H54 (cell line): ENCODE measurements around the gene NPPC.

ENCODE experiments used
- DNase-seq: peaks from one replicate; pipeline ENCODE4 v3.0.0; 2011; ENCODE audit warnings: low spot score, mixed read lengths; ENCODE audit not compliant: insufficient read length
- FAIRE-seq: peaks from 3 replicates; lab custom pipeline; 2011; peaks lifted over from hg19 to GRCh38; lab: Jason Lieb, UNC
- POLR2A ChIP-seq: IDR thresholded peaks from 2 replicates; pipeline ENCODE4 v1.6.1; 2011; ENCODE audit warnings: low read depth, mild to moderate bottlenecking, low read length

NPPC gene

GRCh38 chr2:231946241-231946814 is 20.1 kb upstream of the NPPC start:
- no peak for TF ChIP-seq POLR2A
- FAIRE-seq (no peak), DNase-seq (no peak)

GRCh38 chr2:231942180-231942579 is 16.0 kb upstream of the NPPC start:
- FAIRE-seq (no peak), DNase-seq (no peak)
- no peak for TF ChIP-seq POLR2A

GRCh38 chr2:231941673-231942072 is 15.5 kb upstream of the NPPC start:
- FAIRE-seq: no peak
- TF ChIP-seq POLR2A: no peak

GRCh38 chr2:231940795-231941194 is 14.6 kb upstream of the NPPC start:
- no peak for DNase-seq
- FAIRE-seq: no peak
- no peak for TF ChIP-seq POLR2A

More at GRCh38 chr2:231941673-231942072, 15.5 kb upstream of the NPPC start:
- DNase-seq: no peak

- DNase-seq: no peak
- no peak for TF ChIP-seq POLR2A
- FAIRE-seq: no peak
Measured at GRCh38 chr2:231939022-231939421, 12.8 kb upstream of the NPPC start.

GRCh38 chr2:231937057-231937456 is 10.9 kb upstream of the NPPC start:
- DNase-seq (no peak), FAIRE-seq (no peak)
- TF ChIP-seq POLR2A: no peak

- DNase-seq (no peak), FAIRE-seq (no peak)
- TF ChIP-seq POLR2A: no peak
Measured at GRCh38 chr2:231936491-231936890, 10.3 kb upstream of the NPPC start.

GRCh38 chr2:231935815-231936214 is 9.6 kb upstream of the NPPC start:
- FAIRE-seq (no peak), DNase-seq (no peak)
- no peak for TF ChIP-seq POLR2A

GRCh38 chr2:231935207-231935524 is 9.0 kb upstream of the NPPC start:
- no peak for FAIRE-seq
- no peak for DNase-seq
- no peak for TF ChIP-seq POLR2A

- no peak for TF ChIP-seq POLR2A
- DNase-seq (no peak), FAIRE-seq (no peak)
Measured at GRCh38 chr2:231934441-231935206, 8.4 kb upstream of the NPPC start.

- DNase-seq: no peak
- TF ChIP-seq POLR2A: no peak
- FAIRE-seq: no peak
Measured at GRCh38 chr2:231933916-231934401, 7.8 kb upstream of the NPPC start.

- FAIRE-seq (no peak), DNase-seq (no peak)
- TF ChIP-seq POLR2A: no peak
Measured at GRCh38 chr2:231932985-231933915, 7.1 kb upstream of the NPPC start.

GRCh38 chr2:231932711-231932970 is 6.4 kb upstream of the NPPC start:
- TF ChIP-seq POLR2A: no peak
- DNase-seq: no peak
- no peak for FAIRE-seq

- no peak for FAIRE-seq
- no peak for DNase-seq
- no peak for TF ChIP-seq POLR2A
Measured at GRCh38 chr2:231931481-231931915, 5.3 kb upstream of the NPPC start.
